Neural cell (in vitro differentiated cells): Measurements from ENCODE around the gene MTCH1.

Source experiments
- CTCF ChIP-seq: fragments of 450-650 bp; IDR thresholded peaks from 2 replicates; pipeline ENCODE4 v1.5.1; 2014; ENCODE audit warnings: antibody characterized with exemption, mild to moderate bottlenecking, moderate library complexity; ENCODE audit not compliant: poor library complexity, severe bottlenecking
- EP300 ChIP-seq: fragments of 450-650 bp; conservative IDR thresholded peaks from 2 replicates; pipeline ENCODE4 v1.6.1; 2014; ENCODE audit warnings: antibody characterized with exemption, mild to moderate bottlenecking, moderate library complexity; ENCODE audit not compliant: poor library complexity, severe bottlenecking
- EZH2 ChIP-seq: fragments of 200-600, 300-800 bp; shearing (Covaris generic), sonication (generic); IDR thresholded peaks from 2 replicates; pipeline ENCODE4 v1.6.1; 2014; ENCODE audit warnings: antibody characterized with exemption, low read length, borderline replicate concordance, mild to moderate bottlenecking; ENCODE audit not compliant: insufficient read depth, poor library complexity, severe bottlenecking
- MXI1 ChIP-seq: fragments of 450-650 bp; conservative IDR thresholded peaks from 2 replicates; pipeline ENCODE4 v1.6.1; 2014; ENCODE audit warnings: antibody characterized with exemption, mild to moderate bottlenecking; ENCODE audit not compliant: poor library complexity, severe bottlenecking
- POLR2AphosphoS5 ChIP-seq: IDR thresholded peaks from 2 replicates; pipeline ENCODE4 v1.6.1; 2012
- RAD21 ChIP-seq: fragments of 450-650 bp; conservative IDR thresholded peaks from 2 replicates; pipeline ENCODE4 v1.6.1; 2014; ENCODE audit warnings: antibody characterized with exemption, mild to moderate bottlenecking, moderate library complexity
- REST ChIP-seq: IDR thresholded peaks from 2 replicates; pipeline ENCODE4 v1.6.1; 2012; ENCODE audit warnings: borderline replicate concordance
- TAF1 ChIP-seq: IDR thresholded peaks from 2 replicates; pipeline ENCODE4 v1.6.1; 2012; ENCODE audit warnings: low read depth

- TF ChIP-seq EZH2 (no peak), CTCF (no peak), TAF1 (no peak), POLR2AphosphoS5 (no peak), MXI1 (no peak), RAD21 (no peak), EP300 (no peak), REST (no peak)
Measured at GRCh38 chr6:37024656-37025337, 38.8 kb upstream of the MTCH1 start.
